NCI-H446 treated with DMSO at 0.1 percent for 48 hours (cell line): Measurements from ENCODE around the gene TPRX1.
"Not testable (repeated sequence)": the region's sequence is repeated elsewhere in the genome, so short reads cannot be mapped to it uniquely, and the experiment has no call there.

Experiments used
- DNase-seq: peaks from one replicate; lab custom pipeline; 2025; lab: John Stamatoyannopoulos, UW

The TPRX1 gene, protein sequence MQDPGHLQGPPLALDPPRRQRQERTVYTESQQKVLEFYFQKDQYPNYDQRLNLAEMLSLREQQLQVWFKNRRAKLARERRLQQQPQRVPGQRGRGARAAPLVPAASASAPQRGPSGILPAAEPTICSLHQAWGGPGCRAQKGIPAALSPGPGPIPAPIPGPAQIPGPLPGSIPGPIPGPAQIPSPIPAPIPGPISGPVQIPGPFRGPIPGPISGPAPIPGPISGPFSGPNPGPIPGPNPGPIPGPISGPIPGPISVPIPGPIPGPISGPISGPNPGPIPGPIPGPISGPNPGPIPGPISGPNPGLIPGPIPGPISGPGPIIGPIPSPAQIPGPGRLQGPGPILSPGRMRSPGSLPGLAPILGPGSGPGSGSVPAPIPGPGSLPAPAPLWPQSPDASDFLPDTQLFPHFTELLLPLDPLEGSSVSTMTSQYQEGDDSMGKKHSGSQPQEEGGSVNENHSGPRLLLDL

DNA sequence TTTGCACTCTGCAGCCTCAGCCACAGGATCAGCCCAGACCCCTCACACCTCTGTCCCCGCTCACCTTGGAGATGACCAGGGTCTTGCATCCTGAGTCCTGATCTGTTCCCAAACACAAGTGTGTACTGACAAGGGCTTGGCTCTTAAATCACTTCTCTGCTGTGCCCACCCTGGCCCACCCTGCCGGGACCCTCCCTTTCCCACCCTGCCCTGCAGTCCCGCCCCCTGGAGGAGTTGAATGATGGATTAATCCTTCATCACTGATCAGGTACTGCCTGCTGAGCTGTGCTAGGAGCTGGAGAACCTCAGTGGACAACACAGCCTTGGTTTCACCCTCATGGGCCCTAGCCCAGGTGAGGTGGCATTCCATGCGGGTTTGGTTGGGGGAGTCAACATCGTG is at the start of gene TPRX1:
Gene TPRX1, minus strand, starts transcription at position 101 of the 400 bp plus-strand sequence. Its CDS starts 12 bp downstream, at position 89.
- DNase-seq, result not testable (repeated sequence)

- DNase-seq, result no peak
These were observed 48.7 kb upstream of the TPRX1 start for GRCh38 chr19:47853003-47853402.

- no peak for DNase-seq
These were observed 44.6 kb upstream of the TPRX1 start for GRCh38 chr19:47848823-47849473.

DNA sequence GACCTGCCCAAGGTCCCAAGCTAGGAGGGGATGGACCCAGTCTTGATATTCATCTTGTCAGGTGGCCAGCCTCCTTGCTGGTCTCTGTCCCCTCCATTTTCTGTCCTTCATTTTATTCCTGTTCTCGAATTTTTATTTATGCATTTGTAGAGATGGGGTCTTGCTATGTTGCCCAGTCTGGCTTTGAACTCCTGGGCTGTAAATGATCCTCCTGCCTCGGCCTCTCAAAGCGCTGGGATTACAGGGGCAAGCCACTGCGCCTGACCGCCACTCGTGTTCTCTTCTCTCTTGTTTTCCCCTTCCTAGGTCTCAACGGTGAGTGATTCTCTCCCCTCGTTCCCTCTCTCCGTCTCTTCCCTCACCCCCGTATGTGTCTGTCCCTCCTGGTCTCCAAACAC is 44.1 kb upstream of the TPRX1 start:
- no peak for DNase-seq

DNA sequence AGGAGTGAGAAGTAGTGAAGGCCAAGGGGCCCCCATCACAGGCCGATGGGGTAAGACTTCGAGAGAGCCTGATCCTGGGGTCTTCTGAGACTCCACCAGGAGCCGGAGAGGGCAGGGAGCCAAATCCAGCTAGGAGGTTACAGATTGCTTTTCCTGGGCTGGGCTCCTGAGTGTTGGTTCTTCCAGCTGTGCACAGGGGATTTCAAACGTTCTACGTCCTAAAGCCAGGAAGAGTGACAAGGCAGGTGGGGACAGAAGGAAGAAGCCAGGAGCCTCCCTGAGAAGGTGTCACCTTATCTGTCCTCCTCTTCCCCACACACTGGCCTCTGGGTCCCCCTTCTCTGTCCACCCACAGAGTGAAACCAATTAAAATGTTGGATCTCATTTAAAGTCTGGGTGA is 38.6 kb upstream of the TPRX1 start:
- DNase-seq, result no peak

- DNase-seq, result no peak
These were observed 35.6 kb upstream of the TPRX1 start for GRCh38 chr19:47839913-47840312.

GRCh38 chr19:47839411-47839810 is 35.1 kb upstream of the TPRX1 start:
- no peak for DNase-seq

- DNase-seq, result no peak
These were observed 31.7 kb upstream of the TPRX1 start for GRCh38 chr19:47836038-47836437.

DNA sequence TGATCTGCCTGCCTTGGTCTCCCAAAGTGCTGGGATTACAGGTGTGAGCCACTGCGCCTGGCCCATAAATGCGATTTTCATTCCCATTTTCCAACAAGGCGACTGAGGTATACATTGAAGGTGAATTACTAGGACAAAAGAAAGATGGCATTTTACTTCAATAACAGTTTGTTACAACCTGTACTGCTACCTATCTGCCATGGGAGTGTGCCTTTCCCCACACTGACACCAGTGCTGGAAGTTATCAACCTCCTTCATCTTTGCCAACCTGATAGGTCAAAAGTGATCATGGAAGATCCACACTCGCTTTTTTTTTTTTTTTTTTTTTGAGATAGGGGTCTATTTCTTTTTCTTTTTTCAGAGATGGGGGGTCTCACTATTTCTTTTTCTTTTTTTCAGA is 28.4 kb upstream of the TPRX1 start:
- DNase-seq, result no peak

- no peak for DNase-seq
These were observed 22.4 kb upstream of the TPRX1 start for GRCh38 chr19:47826800-47827199.

DNA sequence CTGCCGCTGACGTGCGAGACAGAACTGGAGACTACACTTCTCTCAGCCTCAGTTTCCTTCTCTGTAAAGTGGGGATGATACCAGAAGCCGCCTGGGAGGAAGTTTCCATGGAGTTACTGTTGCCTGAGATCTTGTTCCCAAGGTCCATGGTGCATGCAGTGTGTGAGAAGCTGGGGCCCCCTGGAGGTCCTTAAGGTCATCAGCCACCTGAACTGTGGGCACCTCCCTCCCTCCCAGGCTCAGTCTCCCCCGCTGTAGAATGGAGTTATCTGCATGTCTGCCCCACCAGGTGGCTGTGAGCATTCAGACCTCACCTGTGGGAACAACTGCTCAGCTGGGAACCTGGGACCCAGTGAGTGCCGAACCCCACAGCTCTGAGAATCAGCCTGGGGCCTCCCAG is 20.0 kb upstream of the TPRX1 start:
- DNase-seq, result no peak

GRCh38 chr19:47821460-47822020 is 17.2 kb upstream of the TPRX1 start, which contains the start of gene CRX:
CRX (plus strand) TSS chr19:47821937; CDS start chr19:47834444, 12,507 bp downstream.
- no peak for DNase-seq

DNA sequence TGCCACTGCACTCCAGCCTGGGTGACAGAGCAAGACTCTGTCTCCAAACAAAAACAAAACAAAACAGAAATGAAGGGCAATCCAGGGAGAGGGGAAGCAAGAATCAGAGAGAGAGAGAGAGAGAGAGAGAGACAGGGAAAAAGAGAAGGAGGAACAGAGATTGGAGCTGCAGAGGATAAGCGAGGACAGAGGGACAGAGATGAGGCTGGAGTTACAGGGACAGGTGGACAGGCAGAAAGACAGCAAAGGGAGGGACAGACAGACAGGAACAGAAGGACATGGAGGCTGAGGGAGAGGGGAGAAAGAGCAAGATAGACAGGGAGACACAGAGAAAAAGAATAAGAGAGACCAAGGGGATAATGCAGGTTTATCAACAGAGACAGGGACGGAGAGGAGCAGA is 16.1 kb upstream of the TPRX1 start:
- no peak for DNase-seq

DNA sequence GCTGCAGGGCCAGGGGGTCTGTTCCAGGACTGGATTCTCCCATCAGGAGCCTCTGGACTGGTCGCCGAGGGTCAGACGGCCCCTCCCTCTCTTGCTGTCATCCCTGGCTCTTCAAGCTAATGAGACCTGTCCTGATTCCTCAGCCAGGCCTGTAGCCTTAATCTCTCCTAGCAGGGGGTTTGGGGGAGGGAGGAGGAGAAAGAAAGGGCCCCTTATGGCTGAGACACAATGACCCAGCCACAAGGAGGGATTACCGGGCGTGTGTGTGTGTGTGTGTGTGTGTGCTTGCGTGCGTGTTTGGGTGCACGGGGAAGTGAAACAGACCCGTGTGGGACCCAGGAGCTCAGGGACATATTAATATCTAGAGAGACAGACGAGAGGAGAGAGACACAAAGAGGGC is 15.5 kb upstream of the TPRX1 start:
- DNase-seq, result no peak

- DNase-seq, result not testable (repeated sequence)
These were observed 13.9 kb upstream of the TPRX1 start for GRCh38 chr19:47818221-47818620.

GRCh38 chr19:47816270-47816669 is 11.9 kb upstream of the TPRX1 start:
- not testable (repeated sequence) for DNase-seq

- DNase-seq, result no peak
These were observed 9.6 kb upstream of the TPRX1 start for GRCh38 chr19:47813995-47814328.

DNA sequence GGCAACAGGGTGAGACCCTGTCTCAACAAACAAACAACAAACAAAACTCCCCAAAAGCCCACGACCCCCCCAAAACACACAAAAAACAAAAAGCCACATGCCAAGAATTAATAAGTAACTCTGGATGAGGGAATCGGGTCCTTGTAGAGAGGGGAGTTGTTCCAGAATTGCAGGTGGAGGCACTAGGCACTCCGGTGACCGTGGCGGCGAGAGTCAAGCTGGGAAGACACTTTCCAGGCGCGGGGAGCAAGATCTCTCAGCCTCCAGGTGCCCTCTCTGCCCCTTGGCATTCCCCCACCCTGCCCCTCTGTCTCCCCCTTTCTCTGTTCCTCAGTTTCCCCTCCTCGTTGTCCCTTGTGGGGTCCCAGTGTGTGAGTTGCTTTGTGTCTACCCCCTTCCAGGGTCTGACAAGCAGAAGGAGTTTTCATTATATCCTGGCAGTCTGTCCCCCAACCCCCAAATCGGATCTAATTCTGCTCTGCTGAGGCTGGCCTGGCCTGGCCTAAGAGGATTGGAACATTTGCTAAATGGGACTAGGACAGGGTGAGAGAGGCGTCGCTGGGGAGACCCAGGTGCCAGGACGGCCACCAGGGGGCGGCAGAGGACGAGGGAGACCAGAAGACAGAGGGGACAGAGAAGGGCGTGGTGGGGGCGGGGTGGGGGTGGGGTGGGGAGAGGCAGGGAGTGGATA is 9.1 kb upstream of the TPRX1 start:
- no peak for DNase-seq

DNA sequence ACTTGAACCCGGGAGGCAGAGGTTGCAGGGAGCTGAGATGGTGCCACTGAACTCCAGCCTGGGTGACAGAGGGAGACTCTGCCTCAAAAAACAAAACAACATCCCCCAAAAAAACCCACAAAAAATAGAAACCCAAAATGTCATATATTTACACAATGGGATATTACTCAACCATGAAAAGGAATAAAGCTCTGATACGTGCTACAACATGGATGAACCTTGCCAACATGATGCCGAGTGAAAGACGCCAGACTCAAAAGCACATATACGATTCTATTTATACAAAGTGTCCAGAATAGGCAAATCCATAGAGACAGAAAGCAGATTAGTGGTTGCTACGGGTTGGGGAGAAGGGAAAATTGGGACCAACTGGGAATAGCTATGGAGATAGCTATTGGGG is 2.1 kb upstream of the TPRX1 start:
- no peak for DNase-seq

GRCh38 chr19:47805313-47805712 is 962 bp upstream of the TPRX1 start:
- no peak for DNase-seq

- DNase-seq, result not testable (repeated sequence)
These were observed 680 bp downstream of the TPRX1 start for GRCh38 chr19:47803671-47804070.

GRCh38 chr19:47803148-47803547 is 1.2 kb downstream of the TPRX1 start:
- not testable (repeated sequence) for DNase-seq
